Measurements from ENCODE around the gene FBXO48. TPM values are rescaled to one million over a fixed set of nuclear protein-coding genes. Genes with fewer than 3 reads are reported as not detected.

Gene FBXO48
- total RNA-seq, 1 experiment from 2014 or later = 0.74 TPM

DNA sequence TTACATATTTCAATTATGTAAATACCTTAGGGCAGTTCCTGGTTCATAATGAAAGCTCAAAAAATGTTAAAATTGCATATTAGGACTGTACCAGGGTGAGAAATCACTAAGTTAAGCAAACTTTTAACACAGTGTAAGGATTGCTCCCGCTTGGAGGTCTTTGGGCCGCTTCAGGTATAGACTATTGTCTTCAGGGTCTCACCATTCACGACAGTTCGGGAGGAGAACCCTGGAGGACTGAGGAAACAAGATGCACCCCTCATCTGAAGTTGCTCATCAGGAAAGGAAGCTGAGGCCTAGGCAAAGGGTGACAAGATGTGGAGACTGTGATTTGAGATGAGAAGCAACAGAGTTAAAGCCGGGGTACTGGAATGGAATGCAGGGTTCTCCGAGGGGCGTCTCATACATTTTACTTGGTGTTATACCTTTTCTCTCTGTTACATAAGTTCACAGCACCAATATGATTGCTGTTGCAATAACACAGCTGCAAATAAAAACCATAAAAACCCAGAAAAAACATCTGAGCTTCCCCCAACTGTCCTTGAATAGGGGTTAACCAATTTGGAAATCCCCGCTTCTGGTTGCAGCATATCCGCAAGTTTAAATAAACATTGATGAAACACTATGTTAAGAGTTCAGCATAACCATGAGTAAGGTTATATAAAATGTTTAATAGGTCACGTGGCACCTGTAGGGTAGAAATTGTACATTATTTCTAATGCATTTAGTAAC lies 40.1 kb downstream of the FBXO48 start:
- ChIA-PET CTCF (no interaction called here), POLR2A (no interaction called here)
- ATAC-seq = peak; percentile 48; the same call in 1 of the 2 replicates
- Histone ChIP-seq H3K36me3 (ENCODE audit: control insufficient read depth, insufficient read depth, low read length) (no peaks in the 10 kb centered on the region), H3K4me1 (ENCODE audit: control insufficient read depth, insufficient read depth, low read length) (no peaks in the 10 kb centered on the region), H3K27ac (ENCODE audit: low read length) (no peak overlapping the region), H3K27me3 (ENCODE audit: control insufficient read depth, insufficient read depth, low read length) (no peaks in the 10 kb centered on the region; the same call in 1 of the 2 replicates), H3K9me3 (ENCODE audit: control insufficient read depth, insufficient read depth, low read depth, low read length) (no peaks in the 10 kb centered on the region), H3K4me3 (ENCODE audit: low read depth in 2 of 2, low read length in 2 of 2) (no peak overlapping the region)
- BruUV-seq (replicated peaks) = no TSS peak
- TF ChIP-seq SIN3A (IDR thresholded peaks at IDR 0.05; ENCODE audit: borderline replicate concordance, insufficient read depth, low read depth, low read length) (no peak), POLR2AphosphoS5 (IDR thresholded peaks at IDR 0.05; ENCODE audit: low read depth, low read length) (no peak)
- in situ Hi-C loops (cut with HindIII; ENCODE audit: low pct_unique_long_range_greater_than_20kb, low sequenced_read_pairs) = no loop called here
- intact Hi-C loops (cut with micrococcal nuclease; ENCODE audit: unreplicated experiment) = no loop called here
- DNase-seq (ENCODE audit: low read depth, low spot score) = no peak

DNA sequence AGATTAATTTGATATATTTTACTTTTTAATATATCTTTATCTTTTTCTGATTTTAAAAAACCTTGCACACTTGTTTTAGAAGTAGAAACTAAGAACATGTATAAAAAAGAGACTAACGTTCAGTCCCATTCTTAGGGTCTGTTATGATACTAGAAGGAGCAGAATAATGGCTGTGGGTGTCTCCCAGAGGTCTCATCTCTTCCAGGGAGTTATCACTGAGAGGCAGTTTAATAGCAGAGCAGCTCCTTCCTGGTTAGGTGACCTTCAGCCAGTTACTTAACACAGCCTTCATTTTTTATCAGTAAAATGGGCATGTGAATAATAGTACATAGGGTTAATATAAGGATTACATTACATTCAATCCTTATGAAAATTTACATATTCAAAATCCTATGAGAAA lies 40.6 kb downstream of the FBXO48 start:
- CTCF ChIA-PET = no interaction called here

More for the DNA sequence above, 40.6 kb downstream of the FBXO48 start:
- no peak for TF ChIP-seq SIN3A (IDR thresholded peaks at IDR 0.05; ENCODE audit: borderline replicate concordance, insufficient read depth, low read depth, low read length)
- TF ChIP-seq, protein P1, sequence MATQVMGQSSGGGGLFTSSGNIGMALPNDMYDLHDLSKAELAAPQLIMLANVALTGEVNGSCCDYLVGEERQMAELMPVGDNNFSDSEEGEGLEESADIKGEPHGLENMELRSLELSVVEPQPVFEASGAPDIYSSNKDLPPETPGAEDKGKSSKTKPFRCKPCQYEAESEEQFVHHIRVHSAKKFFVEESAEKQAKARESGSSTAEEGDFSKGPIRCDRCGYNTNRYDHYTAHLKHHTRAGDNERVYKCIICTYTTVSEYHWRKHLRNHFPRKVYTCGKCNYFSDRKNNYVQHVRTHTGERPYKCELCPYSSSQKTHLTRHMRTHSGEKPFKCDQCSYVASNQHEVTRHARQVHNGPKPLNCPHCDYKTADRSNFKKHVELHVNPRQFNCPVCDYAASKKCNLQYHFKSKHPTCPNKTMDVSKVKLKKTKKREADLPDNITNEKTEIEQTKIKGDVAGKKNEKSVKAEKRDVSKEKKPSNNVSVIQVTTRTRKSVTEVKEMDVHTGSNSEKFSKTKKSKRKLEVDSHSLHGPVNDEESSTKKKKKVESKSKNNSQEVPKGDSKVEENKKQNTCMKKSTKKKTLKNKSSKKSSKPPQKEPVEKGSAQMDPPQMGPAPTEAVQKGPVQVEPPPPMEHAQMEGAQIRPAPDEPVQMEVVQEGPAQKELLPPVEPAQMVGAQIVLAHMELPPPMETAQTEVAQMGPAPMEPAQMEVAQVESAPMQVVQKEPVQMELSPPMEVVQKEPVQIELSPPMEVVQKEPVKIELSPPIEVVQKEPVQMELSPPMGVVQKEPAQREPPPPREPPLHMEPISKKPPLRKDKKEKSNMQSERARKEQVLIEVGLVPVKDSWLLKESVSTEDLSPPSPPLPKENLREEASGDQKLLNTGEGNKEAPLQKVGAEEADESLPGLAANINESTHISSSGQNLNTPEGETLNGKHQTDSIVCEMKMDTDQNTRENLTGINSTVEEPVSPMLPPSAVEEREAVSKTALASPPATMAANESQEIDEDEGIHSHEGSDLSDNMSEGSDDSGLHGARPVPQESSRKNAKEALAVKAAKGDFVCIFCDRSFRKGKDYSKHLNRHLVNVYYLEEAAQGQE (IDR thresholded peaks at IDR 0.05; ENCODE audit: insufficient read depth in 1 of 2, low read depth in 2 of 2, low read length in 1 of 2) = no peak
- no peak for TF ChIP-seq POLR2AphosphoS5 (IDR thresholded peaks at IDR 0.05; ENCODE audit: low read depth, low read length)
- TF ChIP-seq, protein P2, sequence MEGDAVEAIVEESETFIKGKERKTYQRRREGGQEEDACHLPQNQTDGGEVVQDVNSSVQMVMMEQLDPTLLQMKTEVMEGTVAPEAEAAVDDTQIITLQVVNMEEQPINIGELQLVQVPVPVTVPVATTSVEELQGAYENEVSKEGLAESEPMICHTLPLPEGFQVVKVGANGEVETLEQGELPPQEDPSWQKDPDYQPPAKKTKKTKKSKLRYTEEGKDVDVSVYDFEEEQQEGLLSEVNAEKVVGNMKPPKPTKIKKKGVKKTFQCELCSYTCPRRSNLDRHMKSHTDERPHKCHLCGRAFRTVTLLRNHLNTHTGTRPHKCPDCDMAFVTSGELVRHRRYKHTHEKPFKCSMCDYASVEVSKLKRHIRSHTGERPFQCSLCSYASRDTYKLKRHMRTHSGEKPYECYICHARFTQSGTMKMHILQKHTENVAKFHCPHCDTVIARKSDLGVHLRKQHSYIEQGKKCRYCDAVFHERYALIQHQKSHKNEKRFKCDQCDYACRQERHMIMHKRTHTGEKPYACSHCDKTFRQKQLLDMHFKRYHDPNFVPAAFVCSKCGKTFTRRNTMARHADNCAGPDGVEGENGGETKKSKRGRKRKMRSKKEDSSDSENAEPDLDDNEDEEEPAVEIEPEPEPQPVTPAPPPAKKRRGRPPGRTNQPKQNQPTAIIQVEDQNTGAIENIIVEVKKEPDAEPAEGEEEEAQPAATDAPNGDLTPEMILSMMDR (IDR thresholded peaks at IDR 0.05) = no peak
- no peak for TF ChIP-seq TCF7L2 (IDR thresholded peaks at IDR 0.05; ENCODE audit: low read depth, low read length)
- no peaks in the 10 kb centered on the region for H3K9me3 ChIP-seq (ENCODE audit: control insufficient read depth, insufficient read depth, low read depth, low read length)
- in situ Hi-C loops (cut with HindIII; ENCODE audit: low pct_unique_long_range_greater_than_20kb, low sequenced_read_pairs) = no loop called here
- ATAC-seq (no peak), DNase-seq (ENCODE audit: low read depth, low spot score) (no peak)
- H3K4me1 ChIP-seq (ENCODE audit: control insufficient read depth, insufficient read depth, low read length) = no peaks in the 10 kb centered on the region
- intact Hi-C loops (cut with micrococcal nuclease; ENCODE audit: unreplicated experiment) = no loop called here
- H3K4me3 ChIP-seq (ENCODE audit: low read depth in 2 of 2, low read length in 2 of 2) = no peak overlapping the region
- no peaks in the 10 kb centered on the region for H3K36me3 ChIP-seq (ENCODE audit: control insufficient read depth, insufficient read depth, low read length)
- no TSS peak for BruUV-seq (replicated peaks)
- POLR2A ChIA-PET = no interaction called here
- H3K27me3 ChIP-seq (ENCODE audit: control insufficient read depth, insufficient read depth, low read length) = no peaks in the 10 kb centered on the region; the same call in 1 of the 2 replicates
- H3K27ac ChIP-seq (ENCODE audit: low read length) = no peak overlapping the region

Data from Panc1 (cell line).